Measurements from ENCODE around the gene ACBD7.

DNA sequence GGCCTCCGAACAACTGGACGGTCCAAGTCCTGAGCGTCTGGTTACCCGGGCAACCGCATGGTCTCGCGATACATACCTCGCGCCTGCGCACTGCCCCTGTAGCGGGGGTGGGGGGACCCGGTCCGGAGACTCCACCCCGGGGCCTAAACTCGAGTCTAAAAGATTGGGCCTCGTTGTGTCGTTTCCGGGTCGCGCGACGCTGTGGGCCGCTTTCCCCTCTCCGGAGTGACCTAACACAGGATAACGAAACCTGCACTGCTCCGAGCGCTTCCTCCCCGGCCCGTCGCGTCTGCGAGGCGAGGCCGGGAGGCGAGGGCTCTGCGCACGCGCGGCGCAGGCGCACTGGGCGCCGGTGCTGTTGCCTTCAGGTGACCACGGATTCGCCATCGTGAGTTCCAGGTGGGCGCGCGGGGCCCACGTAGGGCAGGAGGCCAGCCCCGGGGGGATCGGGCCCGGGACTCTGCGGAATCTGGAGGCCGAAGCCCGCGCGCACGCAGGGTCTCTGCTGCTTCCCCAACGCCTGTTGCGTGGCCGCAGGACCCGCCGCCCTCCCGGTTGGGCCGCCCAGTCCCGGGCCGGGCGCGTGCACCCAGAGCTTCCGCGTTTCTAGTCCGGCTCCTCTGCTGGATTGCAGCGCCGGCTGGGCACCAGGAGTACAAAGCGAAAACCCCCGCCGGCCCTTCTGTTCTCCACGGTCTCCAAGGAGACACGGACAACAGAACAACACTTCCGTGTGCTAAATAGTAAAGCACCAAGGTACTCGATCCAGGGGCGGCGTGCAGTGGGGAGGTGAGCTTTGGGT is 8.6 kb upstream of the ACBD7 start, which contains the start of gene RPP38:
- TF ChIP-seq, protein P1, sequence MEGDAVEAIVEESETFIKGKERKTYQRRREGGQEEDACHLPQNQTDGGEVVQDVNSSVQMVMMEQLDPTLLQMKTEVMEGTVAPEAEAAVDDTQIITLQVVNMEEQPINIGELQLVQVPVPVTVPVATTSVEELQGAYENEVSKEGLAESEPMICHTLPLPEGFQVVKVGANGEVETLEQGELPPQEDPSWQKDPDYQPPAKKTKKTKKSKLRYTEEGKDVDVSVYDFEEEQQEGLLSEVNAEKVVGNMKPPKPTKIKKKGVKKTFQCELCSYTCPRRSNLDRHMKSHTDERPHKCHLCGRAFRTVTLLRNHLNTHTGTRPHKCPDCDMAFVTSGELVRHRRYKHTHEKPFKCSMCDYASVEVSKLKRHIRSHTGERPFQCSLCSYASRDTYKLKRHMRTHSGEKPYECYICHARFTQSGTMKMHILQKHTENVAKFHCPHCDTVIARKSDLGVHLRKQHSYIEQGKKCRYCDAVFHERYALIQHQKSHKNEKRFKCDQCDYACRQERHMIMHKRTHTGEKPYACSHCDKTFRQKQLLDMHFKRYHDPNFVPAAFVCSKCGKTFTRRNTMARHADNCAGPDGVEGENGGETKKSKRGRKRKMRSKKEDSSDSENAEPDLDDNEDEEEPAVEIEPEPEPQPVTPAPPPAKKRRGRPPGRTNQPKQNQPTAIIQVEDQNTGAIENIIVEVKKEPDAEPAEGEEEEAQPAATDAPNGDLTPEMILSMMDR (IDR thresholded peaks at IDR 0.05; ENCODE audit: borderline replicate concordance, extremely low read depth, low read length, poor library complexity, severe bottlenecking) = no peak
- TF ChIP-seq EZH2 (IDR thresholded peaks at IDR 0.05; ENCODE audit: borderline replicate concordance, low read depth, low read length, severe bottlenecking) = no peak

Measured in DND-41 (cell line).